Measurements from ENCODE around the gene TIMM8A.
"Not testable (repeated sequence)": the region's sequence is repeated elsewhere in the genome, so short reads cannot be mapped to it uniquely, and the experiment has no call there.

The TIMM8A gene

DNA sequence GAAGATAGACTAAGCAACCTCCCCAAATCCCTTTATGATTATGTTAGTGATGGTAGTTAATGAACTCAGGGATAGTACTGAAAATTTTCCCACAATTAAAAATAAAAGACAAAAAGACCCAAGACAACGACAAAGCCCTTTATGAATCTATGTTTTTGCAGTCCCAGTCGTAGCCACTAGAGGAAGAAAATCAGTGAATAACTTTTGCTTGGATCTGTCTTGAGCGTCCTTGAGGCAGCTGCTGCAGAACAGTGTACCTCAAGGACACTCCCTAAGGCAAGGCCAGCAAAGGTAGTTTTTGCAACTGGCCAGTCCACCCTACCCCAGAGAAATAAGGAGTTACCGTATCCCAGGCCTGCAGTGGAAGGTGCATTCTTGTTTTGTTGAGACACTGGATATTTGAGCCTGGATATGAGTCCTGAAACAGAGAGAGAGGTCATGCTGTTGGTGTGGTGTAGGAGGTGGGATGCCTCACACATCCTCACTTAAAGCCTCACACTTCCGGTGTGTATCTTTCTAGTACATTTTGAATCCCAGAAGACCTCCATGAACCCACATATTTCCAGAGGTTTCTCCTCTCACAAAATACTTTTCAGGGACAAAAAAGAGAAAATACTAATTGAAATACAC lies 8.7 kb upstream of the TIMM8A start:
- FAIRE-seq, result peak; percentile 34

DNA sequence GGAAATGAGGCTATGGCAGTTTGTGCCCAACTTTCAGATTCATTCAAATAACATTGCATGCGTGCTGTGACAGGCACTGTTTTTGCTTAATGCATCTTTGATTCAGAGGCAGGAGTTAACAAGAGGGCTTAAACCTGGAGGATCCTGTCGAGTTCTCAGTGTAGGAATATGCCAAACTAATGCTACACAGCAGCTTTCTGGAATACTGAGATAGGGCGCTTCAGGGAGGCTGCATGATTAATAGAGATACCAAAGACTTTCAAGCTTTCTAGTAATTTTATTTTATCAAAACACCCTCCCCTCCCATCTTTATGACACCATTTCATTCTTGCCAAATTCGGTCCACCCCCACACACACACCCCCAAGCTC lies 636 bp upstream of the TIMM8A start:
- FAIRE-seq, result no peak

DNA sequence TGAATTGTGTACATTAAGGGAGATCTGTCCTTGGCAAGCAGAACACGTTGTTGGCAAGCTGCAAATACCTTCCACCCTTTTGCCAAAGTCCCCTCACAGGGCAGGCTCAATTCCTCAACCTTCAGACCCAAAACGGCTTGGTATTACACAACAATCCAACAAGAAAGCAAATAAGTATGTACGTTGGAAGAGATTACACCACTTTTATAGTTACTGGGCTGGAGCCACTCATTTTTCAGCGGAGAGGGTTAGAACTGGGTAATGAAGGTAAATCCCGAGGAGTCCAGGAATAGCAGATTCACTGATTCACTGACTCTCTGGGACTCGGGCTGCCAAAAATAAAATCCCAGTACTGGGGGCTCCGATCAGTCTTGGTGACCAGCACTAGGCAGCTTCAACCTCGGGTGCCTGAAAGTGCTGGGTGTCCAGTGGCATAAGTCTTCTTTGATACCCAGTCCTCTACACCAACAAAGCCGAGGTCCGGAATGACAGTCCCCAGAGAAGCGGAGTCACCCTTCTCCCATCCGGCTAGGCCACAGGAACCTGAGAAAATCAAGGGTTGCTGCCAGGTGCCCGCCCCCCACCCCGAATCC lies 587 bp downstream of the TIMM8A start:
- no peak for FAIRE-seq

DNA sequence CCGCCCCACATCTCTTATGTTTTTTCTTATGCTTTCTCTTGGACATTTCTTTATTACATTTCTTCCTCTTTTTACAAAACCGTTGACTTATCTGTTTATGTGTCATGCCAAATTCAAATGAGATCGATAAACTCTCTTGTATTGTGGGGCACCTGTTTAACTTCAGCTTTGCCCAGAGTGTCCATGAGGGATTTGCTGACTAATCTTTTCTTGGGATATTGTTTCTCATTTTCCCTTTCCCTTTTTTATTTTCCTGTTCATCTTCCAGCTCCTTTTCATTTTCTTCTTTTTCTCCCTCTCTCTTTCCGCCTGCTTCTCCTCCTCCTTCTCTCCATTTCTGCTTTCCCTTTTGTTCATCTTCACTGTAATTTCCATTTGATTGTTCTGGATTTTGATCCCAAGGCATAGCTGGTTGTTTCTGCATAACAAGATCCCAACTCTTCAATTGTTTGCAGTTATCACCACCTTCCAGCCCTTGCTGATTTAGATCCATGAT lies 10.7 kb downstream of the TIMM8A start:
- no peak for FAIRE-seq

DNA sequence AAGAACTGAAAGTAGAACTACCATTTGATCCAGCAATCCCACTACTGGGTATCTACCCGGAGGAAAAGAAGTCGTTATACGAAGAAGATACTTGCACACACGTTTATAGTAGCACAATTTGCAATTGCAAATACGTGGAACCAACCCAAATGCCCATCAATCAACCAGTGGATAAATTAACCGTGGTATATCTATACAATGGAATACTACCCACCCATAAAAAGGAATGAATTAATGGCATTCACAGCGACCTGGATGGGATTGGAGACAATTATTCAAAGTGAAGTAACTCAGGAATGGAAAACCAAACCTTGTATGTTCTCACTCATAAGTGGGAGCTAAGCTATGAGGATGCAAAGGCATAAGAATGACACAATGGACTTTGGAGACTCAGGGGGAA lies 14.2 kb downstream of the TIMM8A start:
- FAIRE-seq, result not testable (repeated sequence)

DNA sequence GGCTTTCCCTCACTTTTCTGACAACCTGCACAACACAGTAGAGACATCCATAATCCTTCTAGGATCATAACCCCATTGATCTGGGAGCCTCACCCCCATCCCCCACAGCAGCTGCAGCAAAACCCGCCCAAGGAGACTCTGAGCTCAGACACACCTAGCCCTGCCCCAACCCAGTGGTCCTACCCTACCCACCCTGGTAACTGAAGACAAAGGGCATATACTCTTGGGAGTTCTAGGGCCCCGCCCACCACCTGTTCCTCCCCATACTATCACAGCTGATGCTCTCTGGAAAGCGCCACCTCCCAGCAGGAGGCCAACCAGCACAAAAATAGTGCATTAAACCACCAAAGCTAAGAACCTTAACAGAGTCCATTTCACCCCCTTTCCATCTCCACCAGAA lies 21.9 kb downstream of the TIMM8A start:
- not testable (repeated sequence) for FAIRE-seq

DNA sequence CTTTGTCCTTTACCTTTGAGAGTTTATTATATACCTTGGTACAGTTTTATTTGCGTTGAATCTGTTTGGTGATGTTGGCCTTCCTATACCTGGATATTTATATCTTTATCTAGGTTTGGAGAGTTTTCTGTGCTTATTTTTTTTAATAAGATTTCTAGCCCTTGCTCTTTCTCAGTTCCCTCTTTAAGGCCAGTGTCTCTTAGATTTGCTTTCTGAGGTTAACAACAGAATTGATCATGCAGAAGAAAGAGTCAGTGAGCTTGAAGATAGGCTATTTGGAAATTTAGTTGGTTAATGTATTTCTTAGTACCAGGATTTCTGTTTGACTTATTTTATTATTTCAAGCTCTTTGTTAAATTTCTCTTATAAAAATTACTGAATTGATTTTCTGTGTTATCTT lies 44.8 kb downstream of the TIMM8A start:
- FAIRE-seq, result no peak

All from TTC549 (cell line).